Measurements from ENCODE around the gene C1orf210. TPM values are rescaled to one million over a fixed set of nuclear protein-coding genes. Genes with fewer than 3 reads are reported as not detected.

The C1orf210 gene
- total RNA-seq, 2 experiments from 2014 or later, result not detected

GRCh38 chr1:43274804-43275180 is 10.6 kb downstream of the C1orf210 start:
- intact Hi-C loops (cut with DNase I, micrococcal nuclease), result no loop called here
- H3K9me3 ChIP-seq (ENCODE audit: control insufficient read depth in 1 of 2, insufficient read depth in 1 of 2, low read length in 2 of 2), result peaks cover 0 to 7% of the 10 kb centered on the region in 2 experiments
- no peak overlapping the region for H3K27ac ChIP-seq (ENCODE audit: low read depth in 1 of 2, low read length in 2 of 2)
- ATAC-seq (ENCODE audit: poor library complexity) (no peak), DNase-seq (no peak)
- peaks cover 0 to 8% of the 10 kb centered on the region in 2 experiments for H3K27me3 ChIP-seq (ENCODE audit: control insufficient read depth in 1 of 2, insufficient read depth in 2 of 2, low read length in 2 of 2)
- peak overlapping the region; percentile 14 for H3K4me3 ChIP-seq (ENCODE audit: low read length)
- Mint-ChIP-seq H3K4me1 (ENCODE audit: low read depth) (peaks cover 34% of the 10 kb centered on the region), H3K9me3 (peaks cover 2% of the 10 kb centered on the region), H3K27ac (peak overlapping the region; percentile 65), H3K36me3 (ENCODE audit: low read depth) (no peaks in the 10 kb centered on the region), H3K4me3 (no peak overlapping the region), H3K27me3 (peaks cover 17% of the 10 kb centered on the region)
- H3K36me3 ChIP-seq (ENCODE audit: insufficient read depth, low read length), result no peaks in the 10 kb centered on the region
- H3K4me1 ChIP-seq (ENCODE audit: insufficient read depth, low read length), result peaks cover 24% of the 10 kb centered on the region
- TF ChIP-seq CTCF (IDR thresholded peaks at IDR 0.05), result no peak
- CTCF ChIA-PET, result no interaction called here
- POLR2A ChIA-PET, result interaction anchor here (1.5 kb wide), 1 partner anchor 115 kb away, joined by 5 read pairs; the partner anchor contains the start of genes MED8 and SZT2

DNA sequence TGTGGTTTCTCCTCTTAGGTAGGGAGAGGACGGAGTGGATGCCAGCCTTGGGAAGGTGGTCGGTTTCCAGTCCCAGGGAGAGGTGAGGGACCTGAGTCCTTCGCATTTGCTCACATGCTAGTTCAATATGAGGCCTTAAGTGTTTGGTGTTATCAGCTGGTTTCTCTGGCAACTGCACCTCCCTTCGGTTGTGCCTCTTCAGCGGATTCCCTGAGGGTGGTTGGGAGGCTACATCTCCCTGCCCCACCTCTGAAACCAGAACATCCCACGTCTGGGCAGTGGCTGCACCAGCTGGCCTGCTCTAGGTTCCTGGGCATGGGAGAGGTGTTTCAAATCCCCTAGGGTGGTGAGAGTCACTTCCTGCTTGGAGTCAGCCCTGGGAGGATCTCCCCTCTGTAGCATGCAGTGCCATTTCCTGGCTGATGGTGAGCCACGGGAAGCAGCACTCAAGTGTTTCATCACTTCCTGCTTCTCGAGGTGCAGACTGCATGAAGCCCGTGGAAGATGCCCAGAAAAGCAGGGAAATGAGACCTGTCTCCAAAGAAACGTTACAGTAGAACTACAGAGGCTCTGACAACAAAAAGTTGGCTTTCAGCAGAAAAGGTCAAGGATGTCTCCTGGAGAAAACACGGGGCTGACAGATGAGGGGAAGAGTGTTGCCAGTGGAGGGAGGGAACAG is 11.1 kb downstream of the C1orf210 start:
- peak overlapping the region; percentile 14 for H3K4me3 ChIP-seq (ENCODE audit: low read length)

GRCh38 chr1:43273708-43274107 is 11.7 kb downstream of the C1orf210 start:
- Histone ChIP-seq H3K27me3 (ENCODE audit: control insufficient read depth in 1 of 2, insufficient read depth in 2 of 2, low read length in 2 of 2) (peaks cover 0 to 8% of the 10 kb centered on the region in 2 experiments), H3K27ac (ENCODE audit: low read depth in 1 of 2, low read length in 2 of 2) (no peak overlapping the region), H3K4me1 (ENCODE audit: insufficient read depth, low read length) (peaks cover 24% of the 10 kb centered on the region), H3K36me3 (ENCODE audit: insufficient read depth, low read length) (no peaks in the 10 kb centered on the region), H3K9me3 (ENCODE audit: control insufficient read depth in 1 of 2, insufficient read depth in 1 of 2, low read length in 2 of 2) (peaks cover 0 to 7% of the 10 kb centered on the region in 2 experiments), H3K4me3 (ENCODE audit: low read length) (no peak overlapping the region)
- H3K36me3 Mint-ChIP-seq (ENCODE audit: low read depth), result no peaks in the 10 kb centered on the region
- peaks cover 22% of the 10 kb centered on the region for H3K27me3 Mint-ChIP-seq
- POLR2A ChIA-PET, result interaction anchor here (1.5 kb wide), 1 partner anchor 116 kb away, joined by 5 read pairs; the partner anchor contains the start of genes MED8 and SZT2
- CTCF ChIA-PET, result no interaction called here
- H3K27ac Mint-ChIP-seq, result no peak overlapping the region
- DNase-seq, result no peak
- peaks cover 2% of the 10 kb centered on the region for H3K9me3 Mint-ChIP-seq
- no peak for ATAC-seq (ENCODE audit: poor library complexity)
- no peak for TF ChIP-seq CTCF (IDR thresholded peaks at IDR 0.05)
- intact Hi-C loops (cut with DNase I, micrococcal nuclease), result no loop called here
- no peak overlapping the region for H3K4me3 Mint-ChIP-seq
- H3K4me1 Mint-ChIP-seq (ENCODE audit: low read depth), result peaks cover 38% of the 10 kb centered on the region

More for the DNA sequence above, 11.1 kb downstream of the C1orf210 start:
- peaks cover 37% of the 10 kb centered on the region for H3K4me1 Mint-ChIP-seq (ENCODE audit: low read depth)
- no peak for TF ChIP-seq CTCF (IDR thresholded peaks at IDR 0.05)
- POLR2A ChIA-PET, result interaction anchor here (1.5 kb wide), 1 partner anchor 116 kb away, joined by 5 read pairs; the partner anchor contains the start of genes MED8 and SZT2
- Histone ChIP-seq H3K36me3 (ENCODE audit: insufficient read depth, low read length) (no peaks in the 10 kb centered on the region), H3K27me3 (ENCODE audit: control insufficient read depth in 1 of 2, insufficient read depth in 2 of 2, low read length in 2 of 2) (peaks cover 0 to 8% of the 10 kb centered on the region in 2 experiments), H3K9me3 (ENCODE audit: control insufficient read depth in 1 of 2, insufficient read depth in 1 of 2, low read length in 2 of 2) (peaks cover 0 to 7% of the 10 kb centered on the region in 2 experiments), H3K4me1 (ENCODE audit: insufficient read depth, low read length) (peaks cover 24% of the 10 kb centered on the region), H3K27ac (ENCODE audit: low read depth in 1 of 2, low read length in 2 of 2) (peak overlapping the region in 1 of 2 donors; percentile 30)
- H3K27me3 Mint-ChIP-seq, result peaks cover 20% of the 10 kb centered on the region
- ATAC-seq (ENCODE audit: poor library complexity) (peak; percentile 93), DNase-seq (peak in 12 of 14 experiments; percentile 7 to 60 (median 34))
- peak overlapping the region; percentile 39 for H3K4me3 Mint-ChIP-seq
- H3K27ac Mint-ChIP-seq, result peak overlapping the region; percentile 65
- H3K36me3 Mint-ChIP-seq (ENCODE audit: low read depth), result no peaks in the 10 kb centered on the region
- H3K9me3 Mint-ChIP-seq, result peaks cover 2% of the 10 kb centered on the region
- CTCF ChIA-PET, result no interaction called here
- intact Hi-C loops (cut with DNase I, micrococcal nuclease), result no loop called here

Measured in CD4-positive, alpha-beta T cell (primary cell).